ENCODE results near the gene MMP24. TPM values are rescaled to one million over a fixed set of nuclear protein-coding genes. Genes with fewer than 3 reads are reported as not detected.

MMP24 gene
- total and polyA plus RNA-seq, 2 experiments from 2014 or later = 2.0 to 27.3 TPM

GRCh38 chr20:35326021-35326739 lies 99.7 kb downstream of the MMP24 start:
- TF ChIP-seq, protein P1, sequence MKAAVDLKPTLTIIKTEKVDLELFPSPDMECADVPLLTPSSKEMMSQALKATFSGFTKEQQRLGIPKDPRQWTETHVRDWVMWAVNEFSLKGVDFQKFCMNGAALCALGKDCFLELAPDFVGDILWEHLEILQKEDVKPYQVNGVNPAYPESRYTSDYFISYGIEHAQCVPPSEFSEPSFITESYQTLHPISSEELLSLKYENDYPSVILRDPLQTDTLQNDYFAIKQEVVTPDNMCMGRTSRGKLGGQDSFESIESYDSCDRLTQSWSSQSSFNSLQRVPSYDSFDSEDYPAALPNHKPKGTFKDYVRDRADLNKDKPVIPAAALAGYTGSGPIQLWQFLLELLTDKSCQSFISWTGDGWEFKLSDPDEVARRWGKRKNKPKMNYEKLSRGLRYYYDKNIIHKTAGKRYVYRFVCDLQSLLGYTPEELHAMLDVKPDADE (IDR thresholded peaks at IDR 0.05) = no peak
- TF ChIP-seq POLR2AphosphoS5 (IDR thresholded peaks at IDR 0.05; ENCODE audit: low read depth) = no peak
- TF ChIP-seq, protein P2, sequence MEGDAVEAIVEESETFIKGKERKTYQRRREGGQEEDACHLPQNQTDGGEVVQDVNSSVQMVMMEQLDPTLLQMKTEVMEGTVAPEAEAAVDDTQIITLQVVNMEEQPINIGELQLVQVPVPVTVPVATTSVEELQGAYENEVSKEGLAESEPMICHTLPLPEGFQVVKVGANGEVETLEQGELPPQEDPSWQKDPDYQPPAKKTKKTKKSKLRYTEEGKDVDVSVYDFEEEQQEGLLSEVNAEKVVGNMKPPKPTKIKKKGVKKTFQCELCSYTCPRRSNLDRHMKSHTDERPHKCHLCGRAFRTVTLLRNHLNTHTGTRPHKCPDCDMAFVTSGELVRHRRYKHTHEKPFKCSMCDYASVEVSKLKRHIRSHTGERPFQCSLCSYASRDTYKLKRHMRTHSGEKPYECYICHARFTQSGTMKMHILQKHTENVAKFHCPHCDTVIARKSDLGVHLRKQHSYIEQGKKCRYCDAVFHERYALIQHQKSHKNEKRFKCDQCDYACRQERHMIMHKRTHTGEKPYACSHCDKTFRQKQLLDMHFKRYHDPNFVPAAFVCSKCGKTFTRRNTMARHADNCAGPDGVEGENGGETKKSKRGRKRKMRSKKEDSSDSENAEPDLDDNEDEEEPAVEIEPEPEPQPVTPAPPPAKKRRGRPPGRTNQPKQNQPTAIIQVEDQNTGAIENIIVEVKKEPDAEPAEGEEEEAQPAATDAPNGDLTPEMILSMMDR (conservative IDR thresholded peaks at IDR 0.05; ENCODE audit: low read depth in 2 of 2) = no peak
- TF ChIP-seq CREB1 (CRISPR knock-in tag; IDR thresholded peaks at IDR 0.05; ENCODE audit: low read depth) = no peak
- TF ChIP-seq ZNF462 (CRISPR knock-in tag; IDR thresholded peaks at IDR 0.05) = no peak
- TF ChIP-seq NANOG (IDR thresholded peaks at IDR 0.05; ENCODE audit: borderline replicate concordance) = no peak
- Histone ChIP-seq H3K9me2 (ENCODE audit: insufficient read depth) (no peaks in the 10 kb centered on the region), H3K79me2 (replicated peaks; ENCODE audit: insufficient read depth) (no peaks in the 10 kb centered on the region), H3K27ac (ENCODE audit: low read depth) (peak overlapping the region; percentile 4; the same call in 1 of the 2 replicates), H3K4me2 (no peak overlapping the region), H4K20me1 (replicated peaks; ENCODE audit: insufficient read depth) (peaks cover 7% of the 10 kb centered on the region; the same call in 1 of the 2 replicates), H2AFZ (no peak overlapping the region), H3K4me1 (ENCODE audit: insufficient read depth) (no peaks in the 10 kb centered on the region), H3K4me3 (no peak overlapping the region), H3F3A (replicated peaks; ENCODE audit: low read depth) (no peaks in the 10 kb centered on the region), H3K36me3 (ENCODE audit: insufficient read depth) (no peaks in the 10 kb centered on the region), H3K27me3 (ENCODE audit: insufficient read depth) (no peaks in the 10 kb centered on the region)
- Mint-ChIP-seq H3K9me3 (no peaks in the 10 kb centered on the region), H3K27ac (no peak overlapping the region; the same call in 1 of the 2 replicates), H3K4me3 (no peak overlapping the region), H3K27me3 (ENCODE audit: insufficient read depth, low read depth, poor library complexity) (no peaks in the 10 kb centered on the region), H3K36me3 (ENCODE audit: low read depth) (no peaks in the 10 kb centered on the region), H3K4me1 (peaks cover 9% of the 10 kb centered on the region)
- ATAC-seq (no peak), DNase-seq (ENCODE audit: low spot score) (no peak)

Small RNA genes within 50 kb of the gene (small RNA-seq; reads per million reads assigned to genes)
- gene MT1P3 (ENCODE audit: low replicate concordance) = not detected
- not detected for gene RNA5SP483 (ENCODE audit: low replicate concordance)

Other genes starting within 250 kb of the MMP24 start
- 74.1 and 89.5 TPM in 2 replicates for gene TRPC4AP, start 133.9 kb upstream of the MMP24 start, total RNA-seq (2014; rRNA removed; shearing (Covaris generic))
- 47.5 and 48.8 TPM in 2 replicates for gene TRPC4AP, start 133.9 kb upstream of the MMP24 start, polyA plus RNA-seq (2016; fragmentation: Nextera tagmentation; extraction: Ambion mirVana)
- 20.7 and 25.3 TPM in 2 replicates for gene EDEM2, start 79.4 kb upstream of the MMP24 start, total RNA-seq (2014; rRNA removed; shearing (Covaris generic))
- 13.9 and 14.2 TPM in 2 replicates for gene EDEM2, start 79.4 kb upstream of the MMP24 start, polyA plus RNA-seq (2016; fragmentation: Nextera tagmentation; extraction: Ambion mirVana)
- gene PROCR, start 54.6 kb upstream of the MMP24 start, total RNA-seq (2014; rRNA removed; shearing (Covaris generic)) = 32.9 and 45.2 TPM in 2 replicates
- 36.1 and 41.5 TPM in 2 replicates for gene PROCR, start 54.6 kb upstream of the MMP24 start, polyA plus RNA-seq (2016; fragmentation: Nextera tagmentation; extraction: Ambion mirVana)
- 10.5 and 14.6 TPM in 2 replicates for gene MMP24OS, start 51.4 kb downstream of the MMP24 start, total RNA-seq (2014; rRNA removed; shearing (Covaris generic))
- gene MMP24OS, start 51.4 kb downstream of the MMP24 start, polyA plus RNA-seq (2016; fragmentation: Nextera tagmentation; extraction: Ambion mirVana) = 25.4 and 31.6 TPM in 2 replicates
- 149 and 152 TPM in 2 replicates for gene EIF6, start 58.1 kb downstream of the MMP24 start, total RNA-seq (2014; rRNA removed; shearing (Covaris generic))
- 215 and 220 TPM in 2 replicates for gene EIF6, start 58.1 kb downstream of the MMP24 start, polyA plus RNA-seq (2016; fragmentation: Nextera tagmentation; extraction: Ambion mirVana)
- gene FAM83C, start 65.7 kb downstream of the MMP24 start, total RNA-seq (2014; rRNA removed; shearing (Covaris generic)) = 0.10 TPM in 1 of 2 replicates, not detected in the other
- gene FAM83C, start 65.7 kb downstream of the MMP24 start, polyA plus RNA-seq (2016; fragmentation: Nextera tagmentation; extraction: Ambion mirVana) = not detected in 2 replicates
- 46.9 and 67.8 TPM in 2 replicates for gene UQCC1, start 185.3 kb downstream of the MMP24 start, total RNA-seq (2014; rRNA removed; shearing (Covaris generic))
- gene UQCC1, start 185.3 kb downstream of the MMP24 start, polyA plus RNA-seq (2016; fragmentation: Nextera tagmentation; extraction: Ambion mirVana) = 25.0 and 25.1 TPM in 2 replicates
- 0.50 TPM in 1 of 2 replicates, not detected in the other for gene GDF5, start 211.5 kb downstream of the MMP24 start, total RNA-seq (2014; rRNA removed; shearing (Covaris generic))
- gene GDF5, start 211.5 kb downstream of the MMP24 start, polyA plus RNA-seq (2016; fragmentation: Nextera tagmentation; extraction: Ambion mirVana) = not detected in 2 replicates
- 28.0 and 39.0 TPM in 2 replicates for gene CEP250, start 228.9 kb downstream of the MMP24 start, total RNA-seq (2014; rRNA removed; shearing (Covaris generic))
- 28.9 and 29.1 TPM in 2 replicates for gene CEP250, start 228.9 kb downstream of the MMP24 start, polyA plus RNA-seq (2016; fragmentation: Nextera tagmentation; extraction: Ambion mirVana)

Measured in GM23338 (cell line).